ENCODE results near the gene PKHD1.

- TF ChIP-seq GATA2 (IDR thresholded peaks at IDR 0.05; ENCODE audit: low read depth, low read length) (no peak), GATA3 (IDR thresholded peaks at IDR 0.05; ENCODE audit: low read depth, low read length) (no peak)
Observed at GRCh38 chr6:51702851-51703250, 384.6 kb downstream of the PKHD1 start.

All from SH-SY5Y (cell line).